Uterus (tissue), 2 donors: ENCODE measurements around the gene SLC9A8.

ENCODE experiments used
- POLR2A ChIP-seq, 2 donors: fragments of 450-650 bp; IDR thresholded peaks; one replicate each; pipeline ENCODE4 v1.6.1; 2016; ENCODE audit warnings: antibody characterized with exemption in 2 of 2, mild to moderate bottlenecking in 1 of 2, moderate library complexity in 1 of 2
- TF ChIP-seq, protein P1 (sequence below), 4 experiments: fragments of 200-600 bp in 2 of 4; fragments of 450-650 bp in 2 of 4; sonication (generic) in 2 of 4; IDR thresholded peaks; one replicate each; pipeline ENCODE4 v1.5.1; 2016 to 2019; ENCODE audit warnings: antibody characterized with exemption in 4 of 4, mild to moderate bottlenecking in 2 of 4, moderate library complexity in 1 of 4

DNA sequence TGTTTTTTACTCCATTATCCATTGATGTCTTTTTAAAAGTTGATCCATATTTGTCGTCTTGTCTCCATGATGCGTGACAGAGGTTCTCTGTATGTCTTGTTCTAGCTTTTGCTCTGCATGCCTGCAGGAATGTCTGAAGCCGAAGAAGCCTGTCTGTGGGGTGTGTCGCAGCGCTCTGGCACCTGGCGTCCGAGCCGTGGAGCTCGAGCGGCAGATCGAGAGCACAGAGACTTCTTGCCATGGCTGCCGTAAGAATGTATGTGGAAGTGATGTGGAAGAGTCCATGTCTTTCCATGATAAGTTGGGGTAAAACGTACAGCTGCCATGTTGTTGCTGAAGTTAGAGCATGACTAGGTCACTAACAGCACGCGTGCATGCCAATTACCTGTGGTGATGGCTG, 128.8 kb downstream of the SLC9A8 start:
- no peak for TF ChIP-seq POLR2A (IDR thresholded peaks at IDR 0.05)
- TF ChIP-seq, protein P1, sequence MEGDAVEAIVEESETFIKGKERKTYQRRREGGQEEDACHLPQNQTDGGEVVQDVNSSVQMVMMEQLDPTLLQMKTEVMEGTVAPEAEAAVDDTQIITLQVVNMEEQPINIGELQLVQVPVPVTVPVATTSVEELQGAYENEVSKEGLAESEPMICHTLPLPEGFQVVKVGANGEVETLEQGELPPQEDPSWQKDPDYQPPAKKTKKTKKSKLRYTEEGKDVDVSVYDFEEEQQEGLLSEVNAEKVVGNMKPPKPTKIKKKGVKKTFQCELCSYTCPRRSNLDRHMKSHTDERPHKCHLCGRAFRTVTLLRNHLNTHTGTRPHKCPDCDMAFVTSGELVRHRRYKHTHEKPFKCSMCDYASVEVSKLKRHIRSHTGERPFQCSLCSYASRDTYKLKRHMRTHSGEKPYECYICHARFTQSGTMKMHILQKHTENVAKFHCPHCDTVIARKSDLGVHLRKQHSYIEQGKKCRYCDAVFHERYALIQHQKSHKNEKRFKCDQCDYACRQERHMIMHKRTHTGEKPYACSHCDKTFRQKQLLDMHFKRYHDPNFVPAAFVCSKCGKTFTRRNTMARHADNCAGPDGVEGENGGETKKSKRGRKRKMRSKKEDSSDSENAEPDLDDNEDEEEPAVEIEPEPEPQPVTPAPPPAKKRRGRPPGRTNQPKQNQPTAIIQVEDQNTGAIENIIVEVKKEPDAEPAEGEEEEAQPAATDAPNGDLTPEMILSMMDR (IDR thresholded peaks at IDR 0.05): no peak
